HG03039 (cell line): Measurements from ENCODE around the gene BRPF3.
"Not testable (repeated sequence)": the region's sequence is repeated elsewhere in the genome, so short reads cannot be mapped to it uniquely, and the experiment has no call there.

Experiments
- ATAC-seq: cut with Tn5 transposase; IDR thresholded peaks from one replicate; pipeline ENCODE4 v1.9.1; 2021; ENCODE audit warnings: mild to moderate bottlenecking, moderate library complexity; ENCODE audit not compliant: unreplicated experiment

The BRPF3 gene

GRCh38 chr6:36200154-36200891 lies 3.8 kb downstream of the BRPF3 start:
- ATAC-seq: no peak

- no peak for ATAC-seq
Observed at GRCh38 chr6:36200998-36201596, 4.6 kb downstream of the BRPF3 start.

- no peak for ATAC-seq
Observed at GRCh38 chr6:36201612-36202011, 5.1 kb downstream of the BRPF3 start.

GRCh38 chr6:36202101-36202500 lies 5.6 kb downstream of the BRPF3 start:
- no peak for ATAC-seq

GRCh38 chr6:36204068-36204753 lies 7.7 kb downstream of the BRPF3 start:
- ATAC-seq: no peak

- ATAC-seq: no peak
Observed at GRCh38 chr6:36207155-36207554, 10.6 kb downstream of the BRPF3 start.

GRCh38 chr6:36209606-36210005 lies 13.1 kb downstream of the BRPF3 start:
- ATAC-seq: no peak

- no peak for ATAC-seq
Observed at GRCh38 chr6:36210182-36210581, 13.6 kb downstream of the BRPF3 start.

GRCh38 chr6:36210886-36211595 lies 14.5 kb downstream of the BRPF3 start:
- no peak for ATAC-seq

- no peak for ATAC-seq
Observed at GRCh38 chr6:36216559-36216958, 20.0 kb downstream of the BRPF3 start.

- no peak for ATAC-seq
Observed at GRCh38 chr6:36217188-36217587, 20.6 kb downstream of the BRPF3 start.

GRCh38 chr6:36217946-36218345 lies 21.4 kb downstream of the BRPF3 start:
- ATAC-seq: no peak

GRCh38 chr6:36218516-36218915 lies 22.0 kb downstream of the BRPF3 start:
- not testable (repeated sequence) for ATAC-seq

GRCh38 chr6:36219081-36219480 lies 22.5 kb downstream of the BRPF3 start:
- ATAC-seq: no peak

- ATAC-seq: no peak
Observed at GRCh38 chr6:36220226-36220625, 23.7 kb downstream of the BRPF3 start.

GRCh38 chr6:36221674-36222073 lies 25.1 kb downstream of the BRPF3 start:
- ATAC-seq: no peak

- no peak for ATAC-seq
Observed at GRCh38 chr6:36222924-36223323, 26.4 kb downstream of the BRPF3 start.

- ATAC-seq: no peak
Observed at GRCh38 chr6:36223706-36224105, 27.2 kb downstream of the BRPF3 start.

- ATAC-seq: no peak
Observed at GRCh38 chr6:36224918-36225461, 28.4 kb downstream of the BRPF3 start.

GRCh38 chr6:36226438-36227047 lies 30.0 kb downstream of the BRPF3 start:
- no peak for ATAC-seq
